Measurements from ENCODE around the gene TNRC6B.

DNA sequence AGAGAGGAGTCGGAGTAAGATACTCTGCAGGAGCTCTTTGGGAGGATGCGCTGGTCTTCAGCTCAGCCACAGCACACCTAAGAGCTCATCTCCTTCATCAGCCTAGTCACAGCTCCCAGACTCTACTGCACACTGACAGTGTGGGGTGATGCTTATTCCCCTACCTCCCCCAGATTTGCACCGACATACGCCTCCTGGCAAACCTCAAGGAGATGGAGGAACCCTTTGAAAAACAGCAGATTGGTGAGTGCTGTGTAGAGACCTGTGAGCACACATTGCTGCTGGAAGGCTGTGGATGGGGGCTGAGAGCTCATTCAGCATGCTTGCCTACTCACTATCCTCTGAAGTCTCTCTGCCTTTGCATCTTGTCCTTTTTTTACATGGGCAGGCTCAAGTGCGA lies 183.4 kb downstream of the TNRC6B start:
- TF ChIP-seq, protein P1, sequence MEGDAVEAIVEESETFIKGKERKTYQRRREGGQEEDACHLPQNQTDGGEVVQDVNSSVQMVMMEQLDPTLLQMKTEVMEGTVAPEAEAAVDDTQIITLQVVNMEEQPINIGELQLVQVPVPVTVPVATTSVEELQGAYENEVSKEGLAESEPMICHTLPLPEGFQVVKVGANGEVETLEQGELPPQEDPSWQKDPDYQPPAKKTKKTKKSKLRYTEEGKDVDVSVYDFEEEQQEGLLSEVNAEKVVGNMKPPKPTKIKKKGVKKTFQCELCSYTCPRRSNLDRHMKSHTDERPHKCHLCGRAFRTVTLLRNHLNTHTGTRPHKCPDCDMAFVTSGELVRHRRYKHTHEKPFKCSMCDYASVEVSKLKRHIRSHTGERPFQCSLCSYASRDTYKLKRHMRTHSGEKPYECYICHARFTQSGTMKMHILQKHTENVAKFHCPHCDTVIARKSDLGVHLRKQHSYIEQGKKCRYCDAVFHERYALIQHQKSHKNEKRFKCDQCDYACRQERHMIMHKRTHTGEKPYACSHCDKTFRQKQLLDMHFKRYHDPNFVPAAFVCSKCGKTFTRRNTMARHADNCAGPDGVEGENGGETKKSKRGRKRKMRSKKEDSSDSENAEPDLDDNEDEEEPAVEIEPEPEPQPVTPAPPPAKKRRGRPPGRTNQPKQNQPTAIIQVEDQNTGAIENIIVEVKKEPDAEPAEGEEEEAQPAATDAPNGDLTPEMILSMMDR (IDR thresholded peaks at IDR 0.05; ENCODE audit: low read depth, low read length) = no peak
- TF ChIP-seq, protein P2, sequence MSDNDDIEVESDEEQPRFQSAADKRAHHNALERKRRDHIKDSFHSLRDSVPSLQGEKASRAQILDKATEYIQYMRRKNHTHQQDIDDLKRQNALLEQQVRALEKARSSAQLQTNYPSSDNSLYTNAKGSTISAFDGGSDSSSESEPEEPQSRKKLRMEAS (IDR thresholded peaks at IDR 0.05; ENCODE audit: low read depth, low read length) = no peak
- no peak for TF ChIP-seq POLR2A (IDR thresholded peaks at IDR 0.05; ENCODE audit: extremely low read depth, insufficient read length)
